ENCODE results near the gene JAKMIP1. TPM values are rescaled to one million over a fixed set of nuclear protein-coding genes. Genes with fewer than 3 reads are reported as not detected.

JAKMIP1 gene
- polyA plus RNA-seq, 3 donors, result 0.08 TPM; not detected in 2

DNA sequence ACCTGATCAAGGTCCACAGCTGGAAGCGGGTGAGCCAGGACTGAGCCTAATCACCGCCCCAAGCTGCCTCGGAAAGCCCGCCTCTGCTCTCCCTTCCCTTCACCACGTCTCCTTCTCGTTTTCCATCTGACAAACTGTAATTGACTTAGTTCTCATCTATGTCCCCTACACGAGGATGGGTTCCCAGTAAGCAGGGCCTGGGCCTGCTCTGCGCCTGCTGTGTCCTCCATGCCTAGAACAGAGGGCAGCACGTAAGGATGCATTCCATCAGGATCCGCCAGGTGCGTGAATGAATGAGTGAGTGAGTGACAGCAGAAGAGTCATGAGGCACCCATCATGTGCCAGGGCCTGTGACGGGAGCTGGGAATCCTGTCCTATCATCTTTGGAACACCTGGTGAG is 86.7 kb downstream of the JAKMIP1 start:
- H2AFZ ChIP-seq (ENCODE audit: insufficient read depth, low read depth, low read length, poor library complexity, severe bottlenecking), result no peak overlapping the region
- intact Hi-C loops (cut with micrococcal nuclease), result no loop called here
- 95% methylated on average over 11 of the region's 12 CpGs for WGBS (ENCODE audit: insufficient coverage)
- no peaks in the 10 kb centered on the region for H3K79me2 ChIP-seq (ENCODE audit: insufficient read depth, low read length)
- H3K9ac ChIP-seq (ENCODE audit: insufficient read depth, low read length, poor library complexity, severe bottlenecking), result no peak overlapping the region
- Mint-ChIP-seq H3K9me3 (peaks cover 0 to 5% (median 0%) of the 10 kb centered on the region in 7 donors), H3K4me3 (no peak overlapping the region), H3K36me3 (no peaks in the 10 kb centered on the region), H3K27me3 (ENCODE audit: low read depth in 3 of 3) (peaks cover 11 to 22% (median 17%) of the 10 kb centered on the region in 3 donors), H3K4me1 (no peaks in the 10 kb centered on the region), H3K27ac (no peak overlapping the region)
- no peak overlapping the region for H3K4me3 ChIP-seq (replicated peaks in 1 of 3; ENCODE audit: low read depth in 2 of 3, low read length in 3 of 3)
- H3K4me2 ChIP-seq (replicated peaks; ENCODE audit: extremely low read depth, low read length, poor library complexity, severe bottlenecking), result no peak overlapping the region
- no peaks in the 10 kb centered on the region for H3K4me1 ChIP-seq (ENCODE audit: control insufficient read depth in 1 of 2, insufficient read depth in 2 of 2, low read length in 2 of 2)
- H3K27ac ChIP-seq (ENCODE audit: low read depth in 1 of 2, low read length in 2 of 2), result no peak overlapping the region
- H4K20me1 ChIP-seq (ENCODE audit: insufficient read depth, low read length), result no peaks in the 10 kb centered on the region
- no peaks in the 10 kb centered on the region for H3K9me3 ChIP-seq (replicated peaks in 1 of 2; ENCODE audit: control insufficient read depth in 1 of 2, insufficient read depth in 1 of 2, low read length in 2 of 2)
- no peak for TF ChIP-seq CTCF (IDR thresholded peaks at IDR 0.05)
- no peak for DNase-seq
- no peaks in the 10 kb centered on the region for H3K36me3 ChIP-seq (replicated peaks in 1 of 2; ENCODE audit: control insufficient read depth in 1 of 2, insufficient read depth in 2 of 2, low read length in 2 of 2)
- peaks cover 0 to 3% of the 10 kb centered on the region in 2 donors for H3K27me3 ChIP-seq (ENCODE audit: control insufficient read depth in 2 of 2, insufficient read depth in 2 of 2, low read length in 2 of 2)

- no peak overlapping the region for H3K4me3 Mint-ChIP-seq
These were observed 87.6 kb downstream of the JAKMIP1 start for GRCh38 chr4:6112606-6113290.

More at GRCh38 chr4:6112606-6113290, 87.6 kb downstream of the JAKMIP1 start:
- Histone ChIP-seq H3K27me3 (ENCODE audit: control insufficient read depth in 2 of 2, insufficient read depth in 2 of 2, low read length in 2 of 2) (peaks cover 0 to 2% of the 10 kb centered on the region in 2 donors), H3K27ac (ENCODE audit: low read depth in 1 of 2, low read length in 2 of 2) (no peak overlapping the region), H4K20me1 (ENCODE audit: insufficient read depth, low read length) (no peaks in the 10 kb centered on the region), H3K9ac (ENCODE audit: insufficient read depth, low read length, poor library complexity, severe bottlenecking) (no peak overlapping the region), H3K36me3 (replicated peaks in 1 of 2; ENCODE audit: control insufficient read depth in 1 of 2, insufficient read depth in 2 of 2, low read length in 2 of 2) (no peaks in the 10 kb centered on the region), H3K9me3 (replicated peaks in 1 of 2; ENCODE audit: control insufficient read depth in 1 of 2, insufficient read depth in 1 of 2, low read length in 2 of 2) (no peaks in the 10 kb centered on the region), H3K4me2 (replicated peaks; ENCODE audit: extremely low read depth, low read length, poor library complexity, severe bottlenecking) (no peak overlapping the region), H3K4me1 (ENCODE audit: control insufficient read depth in 1 of 2, insufficient read depth in 2 of 2, low read length in 2 of 2) (no peaks in the 10 kb centered on the region), H3K79me2 (ENCODE audit: insufficient read depth, low read length) (no peaks in the 10 kb centered on the region), H2AFZ (ENCODE audit: insufficient read depth, low read depth, low read length, poor library complexity, severe bottlenecking) (no peak overlapping the region), H3K4me3 (replicated peaks in 1 of 3; ENCODE audit: low read depth in 2 of 3, low read length in 3 of 3) (no peak overlapping the region)
- H3K27ac Mint-ChIP-seq, result no peak overlapping the region
- intact Hi-C loops (cut with micrococcal nuclease), result no loop called here
- H3K9me3 Mint-ChIP-seq, result peaks cover 0 to 5% (median 0%) of the 10 kb centered on the region in 7 donors
- WGBS (ENCODE audit: insufficient coverage), result 87% methylated on average over 23 of the region's 26 CpGs
- H3K36me3 Mint-ChIP-seq, result no peaks in the 10 kb centered on the region
- peaks cover 11 to 19% (median 17%) of the 10 kb centered on the region in 3 donors for H3K27me3 Mint-ChIP-seq (ENCODE audit: low read depth in 3 of 3)
- no peak for TF ChIP-seq CTCF (IDR thresholded peaks at IDR 0.05)
- no peaks in the 10 kb centered on the region for H3K4me1 Mint-ChIP-seq
- no peak for DNase-seq

All from CD14-positive monocyte (primary cell).